Embryonic facial prominence (tissue), 1 donor: ENCODE results near the gene IKBKE.
"Not testable (repeated sequence)": the region's sequence is repeated elsewhere in the genome, so short reads cannot be mapped to it uniquely, and the experiment has no call there.

Experiments
- DNase-seq: peaks from one replicate; pipeline ENCODE4 v3.0.0-alpha.2; 2016; ENCODE audit errors: extremely low spot score

IKBKE gene

GRCh38 chr1:206472886-206473285, 2.6 kb downstream of the IKBKE start:
- no peak for DNase-seq

DNA sequence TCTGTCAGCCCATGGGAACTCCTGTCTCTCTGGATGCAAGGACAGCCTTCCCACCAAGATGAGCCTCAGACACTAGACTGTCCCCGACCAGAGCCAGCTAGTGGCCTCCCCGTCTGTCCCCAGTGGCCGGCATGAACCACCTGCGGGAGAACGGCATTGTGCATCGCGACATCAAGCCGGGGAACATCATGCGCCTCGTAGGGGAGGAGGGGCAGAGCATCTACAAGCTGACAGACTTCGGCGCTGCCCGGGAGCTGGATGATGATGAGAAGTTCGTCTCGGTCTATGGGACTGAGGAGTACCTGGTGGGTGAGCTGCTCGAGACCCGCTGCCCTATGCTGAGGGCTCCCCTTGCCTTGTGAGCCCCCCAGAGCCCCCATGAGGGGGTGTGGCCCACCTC, 5.8 kb downstream of the IKBKE start:
- no peak for DNase-seq

DNA sequence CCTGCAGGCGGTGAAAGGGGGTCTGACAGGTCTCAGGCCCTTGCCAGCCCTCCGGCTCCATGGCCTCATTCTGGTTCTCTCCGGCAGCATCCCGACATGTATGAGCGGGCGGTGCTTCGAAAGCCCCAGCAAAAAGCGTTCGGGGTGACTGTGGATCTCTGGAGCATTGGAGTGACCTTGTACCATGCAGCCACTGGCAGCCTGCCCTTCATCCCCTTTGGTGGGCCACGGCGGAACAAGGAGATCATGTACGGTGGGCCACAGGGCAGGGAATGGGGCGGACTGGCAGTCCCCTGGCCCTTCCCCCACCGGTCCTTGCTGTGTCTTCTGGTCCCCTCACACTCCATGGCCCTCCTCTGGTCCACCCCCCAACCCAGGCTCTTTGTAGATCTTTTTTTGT, 6.3 kb downstream of the IKBKE start:
- DNase-seq: no peak

GRCh38 chr1:206477110-206477509, 6.8 kb downstream of the IKBKE start:
- no peak for DNase-seq

DNA sequence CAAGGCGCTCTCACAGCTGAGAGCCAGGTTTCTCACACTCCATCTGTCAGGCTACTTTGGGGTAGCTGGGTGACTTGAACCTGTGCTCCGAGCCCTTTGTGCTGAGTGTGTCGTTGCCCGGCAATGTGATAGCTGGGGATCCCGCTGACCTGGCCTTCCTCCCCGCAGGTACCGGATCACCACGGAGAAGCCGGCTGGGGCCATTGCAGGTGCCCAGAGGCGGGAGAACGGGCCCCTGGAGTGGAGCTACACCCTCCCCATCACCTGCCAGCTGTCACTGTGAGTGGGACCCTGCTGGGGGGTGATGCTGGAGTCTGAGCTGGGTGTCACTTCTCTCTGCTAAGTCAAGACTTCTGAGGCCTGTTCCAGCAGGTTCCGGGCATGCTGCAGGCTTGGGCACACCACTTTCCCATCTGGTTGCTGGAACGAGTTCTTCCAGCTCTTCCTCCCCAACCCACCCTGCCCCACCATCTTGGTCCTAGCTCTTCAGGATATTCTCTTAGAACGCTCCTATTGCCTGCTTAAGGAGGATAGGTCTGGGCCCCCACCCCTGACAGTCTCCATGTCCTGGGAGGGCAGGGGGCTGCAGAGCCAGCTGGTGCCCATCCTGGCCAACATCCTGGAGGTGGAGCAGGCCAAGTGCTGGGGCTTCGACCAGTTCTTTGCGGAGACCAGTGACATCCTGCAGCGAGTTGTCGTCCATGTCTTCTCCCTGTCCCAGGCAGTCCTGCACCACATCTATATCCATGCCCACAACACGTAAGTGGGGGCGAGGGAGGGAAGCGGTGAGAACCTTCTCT, 7.5 kb downstream of the IKBKE start:
- DNase-seq: no peak

GRCh38 chr1:206478746-206479145, 8.5 kb downstream of the IKBKE start:
- DNase-seq: no peak

GRCh38 chr1:206479183-206480125, 9.2 kb downstream of the IKBKE start:
- peak; percentile 58 for DNase-seq

GRCh38 chr1:206480211-206480610, 9.9 kb downstream of the IKBKE start:
- no peak for DNase-seq

- no peak for DNase-seq
Measured at GRCh38 chr1:206482611-206483010, 12.3 kb downstream of the IKBKE start.

GRCh38 chr1:206483864-206484263, 13.6 kb downstream of the IKBKE start:
- DNase-seq: not testable (repeated sequence)

DNA sequence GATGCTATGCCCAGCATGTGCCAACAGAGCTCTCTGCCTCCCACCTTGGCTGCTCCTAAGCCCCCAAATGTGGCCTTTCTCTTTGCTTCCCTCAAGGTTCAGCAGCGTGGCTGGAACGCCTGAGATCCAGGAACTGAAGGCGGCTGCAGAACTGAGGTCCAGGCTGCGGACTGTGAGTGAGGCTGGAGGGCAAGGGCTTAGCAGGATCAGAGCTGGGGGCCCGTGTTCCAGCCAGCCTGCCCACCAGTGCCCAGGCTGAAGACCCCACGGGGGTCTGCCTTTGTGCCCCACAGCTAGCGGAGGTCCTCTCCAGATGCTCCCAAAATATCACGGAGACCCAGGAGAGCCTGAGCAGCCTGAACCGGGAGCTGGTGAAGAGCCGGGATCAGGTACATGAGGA, 14.6 kb downstream of the IKBKE start:
- no peak for DNase-seq

DNA sequence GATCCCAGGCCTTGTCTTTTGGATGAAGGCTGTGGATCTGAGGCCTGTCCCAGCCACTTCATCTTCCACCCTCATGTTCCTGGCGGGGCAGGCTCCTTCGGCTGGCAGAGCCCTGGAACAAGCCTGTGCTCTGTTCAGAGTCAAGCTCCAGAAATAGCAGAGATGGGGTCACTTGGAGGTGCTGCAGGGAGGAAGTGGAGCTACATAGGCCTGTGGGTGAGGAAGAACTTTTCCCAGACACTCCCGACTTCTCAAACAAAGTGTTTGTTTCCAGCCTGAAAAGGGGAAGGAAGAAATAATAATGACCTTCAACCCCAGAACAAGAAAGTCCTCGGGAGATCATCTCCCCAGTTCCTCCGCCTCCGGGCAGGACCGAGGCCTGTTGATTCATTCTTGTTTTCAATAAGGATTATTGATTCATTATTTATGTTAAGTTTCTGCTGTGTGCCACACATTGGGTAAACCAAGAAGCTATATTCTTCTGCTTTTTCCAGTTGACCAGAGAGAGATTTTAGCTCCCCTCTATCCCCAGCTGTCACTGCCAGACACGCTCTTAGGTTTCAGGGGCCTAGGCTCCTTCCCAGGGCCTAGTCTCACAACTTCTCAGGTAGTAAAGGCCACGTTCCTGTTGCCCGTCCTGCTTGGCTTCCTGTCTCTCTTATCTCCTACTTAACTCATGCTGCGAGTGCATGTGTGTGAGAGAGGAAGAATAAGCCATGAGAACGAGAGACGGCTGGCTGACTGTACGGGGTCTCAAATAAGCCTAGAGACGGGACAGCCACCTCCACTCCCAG, 16.9 kb downstream of the IKBKE start:
- no peak for DNase-seq

GRCh38 chr1:206487970-206488369, 17.7 kb downstream of the IKBKE start:
- DNase-seq: no peak

- no peak for DNase-seq
Measured at GRCh38 chr1:206488466-206488865, 18.2 kb downstream of the IKBKE start.

DNA sequence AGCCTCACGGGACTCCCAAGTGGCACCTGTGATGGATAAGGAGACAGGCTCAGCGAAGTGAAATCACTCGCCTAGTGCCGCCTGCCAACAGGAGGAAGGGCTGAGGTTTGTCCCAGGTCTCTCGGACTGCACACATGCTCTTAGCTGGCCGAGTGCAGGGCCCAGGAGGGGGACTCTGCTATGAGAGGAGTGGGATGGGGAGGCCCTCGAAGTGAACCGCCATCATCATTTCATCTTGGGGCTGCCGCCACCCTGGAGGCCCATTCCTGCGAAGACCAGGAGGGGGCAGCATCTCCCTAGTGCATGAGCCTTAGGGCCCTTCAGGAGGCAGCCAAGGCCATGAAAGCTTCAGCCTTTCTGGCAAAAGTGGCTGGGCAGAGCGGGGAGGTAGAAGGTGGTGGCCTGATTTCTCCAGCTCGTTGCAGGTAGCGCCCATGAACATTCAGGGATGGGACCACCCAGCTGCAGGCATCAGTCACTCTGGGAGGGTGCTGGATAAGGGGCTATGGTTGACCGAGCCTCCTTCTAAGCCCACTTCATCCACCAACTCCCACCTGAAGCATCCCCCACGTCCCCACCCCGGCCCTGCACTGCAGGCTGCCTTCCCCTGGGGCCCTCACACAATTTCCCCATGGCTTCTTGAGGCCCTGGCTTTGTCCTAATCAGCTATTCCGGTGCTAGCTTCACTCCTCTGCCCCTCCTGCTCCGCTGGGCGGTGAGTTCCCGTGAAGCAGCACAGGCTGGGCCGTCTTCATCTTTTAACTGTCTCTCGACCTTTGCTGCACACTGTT, 19.9 kb downstream of the IKBKE start:
- no peak for DNase-seq

GRCh38 chr1:206490771-206491405, 20.6 kb downstream of the IKBKE start:
- DNase-seq: no peak

DNA sequence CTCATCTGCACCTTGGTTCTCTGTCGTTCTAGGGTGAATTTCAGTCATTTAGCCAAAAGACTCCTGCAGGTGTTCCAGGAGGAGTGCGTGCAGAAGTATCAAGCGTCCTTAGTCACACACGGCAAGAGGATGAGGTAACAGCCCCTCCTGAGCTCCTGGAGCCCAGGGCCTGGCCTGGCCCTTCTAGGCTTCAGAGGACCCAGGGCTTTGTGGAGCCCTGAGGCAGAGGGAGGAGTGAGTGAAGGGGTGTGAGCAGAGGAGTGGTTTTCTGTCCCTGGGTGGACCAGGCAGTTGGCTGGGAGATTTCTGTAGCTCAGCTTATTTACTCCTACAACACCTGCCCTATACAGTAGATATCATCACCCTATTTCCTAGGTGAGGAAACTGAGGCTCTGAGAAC, 21.3 kb downstream of the IKBKE start:
- DNase-seq: no peak

- no peak for DNase-seq
Measured at GRCh38 chr1:206492589-206492988, 22.3 kb downstream of the IKBKE start.

- DNase-seq: no peak
Measured at GRCh38 chr1:206493279-206493678, 23.0 kb downstream of the IKBKE start.

GRCh38 chr1:206495011-206495461, 24.8 kb downstream of the IKBKE start:
- no peak for DNase-seq
